IPS DF 6.9 (cell line): ENCODE data around the gene ZNF549.

Source experiments
- DNase-seq: peaks from one replicate; pipeline ENCODE4 v3.0.0-alpha.2; 2013; ENCODE audit warnings: low read depth, low spot score
- H3K27ac ChIP-seq: one replicate; pipeline ENCODE4 v1.5.1; 2013; ENCODE audit warnings: low read length, control low read depth
- H3K27me3 ChIP-seq: 2 replicates; pipeline ENCODE4 v1.6.1; 2013; ENCODE audit warnings: mild to moderate bottlenecking, low read length; ENCODE audit not compliant: control insufficient read depth, insufficient read depth
- H3K36me3 ChIP-seq: 2 replicates; pipeline ENCODE4 v1.6.1; 2013; ENCODE audit warnings: low read length; ENCODE audit not compliant: control insufficient read depth, insufficient read depth
- H3K4me1 ChIP-seq: 2 replicates; pipeline ENCODE4 v1.6.1; 2013; ENCODE audit warnings: low read length; ENCODE audit not compliant: control insufficient read depth, insufficient read depth
- H3K4me3 ChIP-seq: 2 replicates; pipeline ENCODE4 v1.5.1; 2013; ENCODE audit warnings: mild to moderate bottlenecking, low read length
- H3K9me3 ChIP-seq: 2 replicates; pipeline ENCODE4 v1.6.1; 2013; ENCODE audit warnings: low read length, inconsistent platforms; ENCODE audit not compliant: control insufficient read depth, insufficient read depth
- WGBS: extraction: QIAGEN DNeasy Blood & Tissue Kit; methylation state at CpG from one replicate; pipeline ENCODE4 v1.1.7; 2013; ENCODE audit warnings: mixed read lengths, missing lambda C conversion rate; ENCODE audit not compliant: insufficient read length, insufficient coverage; 5-methylcytosine and 5-hydroxymethylcytosine counted together

Gene ZNF549

GRCh38 chr19:57599761-57600383 is 72.7 kb downstream of the ZNF549 start, which contains the start of gene ZNF530:
Gene ZNF530, plus strand, starts transcription at chr19:57599885. Its CDS starts 4,461 bp downstream, at chr19:57604346.
- Histone ChIP-seq H3K36me3 (no peaks in the 10 kb centered on the region; the same call in 1 of the 2 replicates), H3K4me1 (peaks cover 4% of the 10 kb centered on the region; the same call in 1 of the 2 replicates), H3K4me3 (peak within 1 kb of the TSS; percentile 91), H3K27me3 (no peaks in the 10 kb centered on the region), H3K27ac (no peak within 1 kb of the TSS), H3K9me3 (no peaks in the 10 kb centered on the region)
- peak; percentile 80 for DNase-seq
- no CpG with 5 or more reads among the region's 53 CpGs for WGBS

GRCh38 chr19:57606931-57607330 is 79.8 kb downstream of the ZNF549 start:
- Histone ChIP-seq H3K9me3 (no peaks in the 10 kb centered on the region), H3K4me1 (no peaks in the 10 kb centered on the region), H3K27me3 (no peaks in the 10 kb centered on the region; the same call in 1 of the 2 replicates), H3K27ac (no peak overlapping the region), H3K36me3 (peaks cover 14% of the 10 kb centered on the region; the same call in 1 of the 2 replicates), H3K4me3 (no peak overlapping the region)
- WGBS = no CpG with 5 or more reads among the region's 5 CpGs
- no peak for DNase-seq
